Renal cortex interstitium (tissue), 15 donors: ENCODE results near the gene VARS1. TPM values are rescaled to one million over a fixed set of nuclear protein-coding genes. Genes with fewer than 3 reads are reported as not detected.
"Not testable (repeated sequence)": the region's sequence is repeated elsewhere in the genome, so short reads cannot be mapped to it uniquely, and the experiment has no call there.

Source experiments
- DNase-seq, 11 donors: peaks; one replicate each; pipeline ENCODE4 v3.0.0-alpha.2; 2013; ENCODE audit warnings: low read depth in 9 of 11, low spot score in 4 of 11; ENCODE audit errors: extremely low read depth in 1 of 11
- long read RNA-seq, 16 experiments: transcript quantifications; one replicate each; lab custom pipeline, GENCODE V29; 2026
- polyA plus RNA-seq, 3 donors: library from polyadenylated mRNA; unstranded; fragments of 120-200 nt; gene quantifications; one replicate each; pipeline ENCODE4 v1.2.1, GENCODE V29; 2013; ENCODE audit not compliant: insufficient read length in 3 of 3

The VARS1 gene
- polyA plus RNA-seq, result 10 to 100 TPM; 58.7 to 72.2 (median 61.2) TPM
- long read RNA-seq, donor 1, full-length matches to known transcripts, result 4 of 12 reads
- long read RNA-seq, donor 1, partial matches to known transcripts, result 8 of 12 reads
- long read RNA-seq, donor 1, other reads (novel, unspliced or antisense), result 0 of 12 reads
- long read RNA-seq, donor 2, partial matches to known transcripts, result 6 of 6 reads
- long read RNA-seq, donor 2, other reads (novel, unspliced or antisense), result 0 of 6 reads
- long read RNA-seq, donor 3, full-length matches to known transcripts, result 3 of 9 reads
- long read RNA-seq, donor 3, partial matches to known transcripts, result 6 of 9 reads
- long read RNA-seq, donor 3, other reads (novel, unspliced or antisense), result 0 of 9 reads
- long read RNA-seq, donor 4, full-length matches to known transcripts, result 2 of 2 reads
- long read RNA-seq, donor 4, partial matches to known transcripts, result 0 of 2 reads
- long read RNA-seq, donor 4, other reads (novel, unspliced or antisense), result 0 of 2 reads
- long read RNA-seq, donor 5, result 0 reads
- long read RNA-seq, donor 6, partial matches to known transcripts, result 15 of 16 reads
- long read RNA-seq, donor 6, other reads (novel, unspliced or antisense), result 0 of 16 reads
- long read RNA-seq, donor 7, full-length matches to known transcripts, result 3 of 14 reads
- long read RNA-seq, donor 7, partial matches to known transcripts, result 11 of 14 reads
- long read RNA-seq, donor 7, other reads (novel, unspliced or antisense), result 0 of 14 reads
- long read RNA-seq, donor 8, result 0 reads
- long read RNA-seq, donor 9, full-length matches to known transcripts, result 2 of 9 reads
- long read RNA-seq, donor 9, partial matches to known transcripts, result 7 of 9 reads
- long read RNA-seq, donor 9, other reads (novel, unspliced or antisense), result 0 of 9 reads
- long read RNA-seq, donor 10, partial matches to known transcripts, result 9 of 9 reads
- long read RNA-seq, donor 10, other reads (novel, unspliced or antisense), result 0 of 9 reads
- long read RNA-seq, donor 11, full-length matches to known transcripts, result 2 of 2 reads
- long read RNA-seq, donor 11, partial matches to known transcripts, result 0 of 2 reads
- long read RNA-seq, donor 11, other reads (novel, unspliced or antisense), result 0 of 2 reads
- long read RNA-seq, donor 12, full-length matches to known transcripts, result 1 of 1 reads
- long read RNA-seq, donor 12, partial matches to known transcripts, result 0 of 1 reads
- long read RNA-seq, donor 12, other reads (novel, unspliced or antisense), result 0 of 1 reads
- long read RNA-seq, donor 13, result 0 reads
- long read RNA-seq, donor 14, full-length matches to known transcripts, result 2 of 1,765 reads
- long read RNA-seq, donor 14, partial matches to known transcripts, result 961 of 1,765 reads
- long read RNA-seq, donor 14, other reads (novel, unspliced or antisense), result 802 of 1,765 reads
- long read RNA-seq, donor 15, partial matches to known transcripts, result 7 of 7 reads
- long read RNA-seq, donor 15, other reads (novel, unspliced or antisense), result 0 of 7 reads
- long read RNA-seq, donor 16, full-length matches to known transcripts, result 6 of 2,038 reads
- long read RNA-seq, donor 16, partial matches to known transcripts, result 1,949 of 2,038 reads
- long read RNA-seq, donor 16, other reads (novel, unspliced or antisense), result 83 of 2,038 reads

- peak in 9 of 11 donors; percentile 70 to 85 (median 79) for DNase-seq
Measured at GRCh38 chr6:31795616-31796298, at the start of gene VARS1. Gene VARS1 (minus strand): TSS chr6:31795752. CDS start chr6:31795217, 535 bp downstream.

GRCh38 chr6:31844507-31844906 lies 49.0 kb upstream of the VARS1 start:
- DNase-seq, result no peak

GRCh38 chr6:31842053-31842452 lies 46.5 kb upstream of the VARS1 start:
- DNase-seq, result no peak

GRCh38 chr6:31839779-31840126 lies 44.2 kb upstream of the VARS1 start:
- DNase-seq, result not testable (repeated sequence)

- no peak for DNase-seq
Measured at GRCh38 chr6:31838968-31839367, 43.4 kb upstream of the VARS1 start.

GRCh38 chr6:31838114-31838553 lies 42.6 kb upstream of the VARS1 start:
- DNase-seq, result not testable (repeated sequence)

- no peak for DNase-seq
Measured at GRCh38 chr6:31837369-31838113, 42.0 kb upstream of the VARS1 start.

GRCh38 chr6:31836474-31837368 lies 41.2 kb upstream of the VARS1 start:
- no peak for DNase-seq

GRCh38 chr6:31836047-31836473 lies 40.5 kb upstream of the VARS1 start:
- DNase-seq, result no peak

GRCh38 chr6:31834367-31835250 lies 39.1 kb upstream of the VARS1 start:
- peak in 9 of 11 donors; percentile 82 to 92 (median 87) for DNase-seq

- DNase-seq, result no peak
Measured at GRCh38 chr6:31831350-31832215, 36.0 kb upstream of the VARS1 start.

GRCh38 chr6:31830886-31831335 lies 35.4 kb upstream of the VARS1 start:
- DNase-seq, result no peak

- DNase-seq, result peak in 2 of 11 donors; percentile 64
Measured at GRCh38 chr6:31829633-31830283, 34.2 kb upstream of the VARS1 start.
